Dermis microvascular lymphatic vessel endothelial cell (primary cell): Measurements from ENCODE around the gene PTPRO. TPM values are rescaled to one million over a fixed set of nuclear protein-coding genes. Genes with fewer than 3 reads are reported as not detected.

Experiments
- DNase-seq, 2 donors: peaks; one replicate each; pipeline versions ENCODE4 v3.0.0 to v3.0.0-alpha.2; 2010; ENCODE audit warnings: low read depth in 2 of 2
- total RNA-seq: library from RNA; depleted of rRNA; stranded (reverse); fragments of >200 nt; gene quantifications from 2 replicates; pipeline ENCODE4 v1.2.1, GENCODE V29; 2014

PTPRO gene
- total RNA-seq, 1 donor from 2014 or later, result not detected

DNA sequence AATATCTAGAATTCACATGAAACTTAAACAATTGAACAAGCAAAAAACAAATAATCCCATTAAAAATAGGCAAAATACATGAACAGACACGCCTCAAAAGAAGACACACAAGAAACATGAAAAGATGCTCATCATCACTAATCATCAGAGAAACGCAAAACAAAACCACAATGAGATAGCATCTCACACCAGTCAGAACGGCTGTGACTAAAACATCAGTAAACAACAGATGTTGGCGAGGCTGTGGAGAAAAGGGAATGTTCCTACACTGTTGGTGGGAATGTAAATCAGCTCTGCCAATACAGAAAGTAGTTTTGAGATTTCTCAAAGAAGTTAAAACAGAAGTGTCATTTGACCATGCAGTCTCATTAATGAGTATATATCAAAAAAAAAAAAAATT, 121.3 kb downstream of the PTPRO start:
- no peak for DNase-seq

DNA sequence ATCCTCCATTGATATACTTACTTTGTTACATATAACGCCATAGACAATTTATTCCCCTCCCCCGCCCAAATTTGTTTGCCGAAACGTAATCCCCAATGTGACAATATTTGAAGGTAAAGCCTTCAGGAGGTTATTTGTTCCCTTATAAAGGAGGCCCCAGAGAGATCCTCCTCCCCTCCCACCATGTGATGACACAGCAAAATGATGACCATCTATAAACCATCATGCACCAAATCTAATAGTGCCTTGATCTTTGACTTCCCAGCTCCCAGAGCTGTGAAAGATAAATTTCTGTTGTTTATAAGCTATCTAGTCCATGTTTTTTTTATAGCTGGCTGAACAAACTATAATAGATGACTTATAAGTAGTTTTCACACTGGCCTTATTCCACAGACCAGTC, 122.2 kb downstream of the PTPRO start:
- no peak for DNase-seq

- no peak for DNase-seq
These were observed 124.5 kb downstream of the PTPRO start for GRCh38 chr12:15446807-15447206.

- no peak for DNase-seq
These were observed 131.3 kb downstream of the PTPRO start for GRCh38 chr12:15453613-15454012.

- DNase-seq, result no peak
These were observed 135.7 kb downstream of the PTPRO start for GRCh38 chr12:15458008-15458407.

GRCh38 chr12:15468911-15469310, 146.6 kb downstream of the PTPRO start:
- DNase-seq, result no peak

GRCh38 chr12:15469356-15469755, 147.0 kb downstream of the PTPRO start:
- DNase-seq, result no peak

- DNase-seq, result no peak
These were observed 149.7 kb downstream of the PTPRO start for GRCh38 chr12:15472036-15472435.

GRCh38 chr12:15474766-15475165, 152.5 kb downstream of the PTPRO start:
- no peak for DNase-seq

GRCh38 chr12:15477761-15478160, 155.5 kb downstream of the PTPRO start:
- no peak for DNase-seq

GRCh38 chr12:15481846-15482245, 159.5 kb downstream of the PTPRO start:
- DNase-seq, result no peak

- DNase-seq, result no peak
These were observed 163.2 kb downstream of the PTPRO start for GRCh38 chr12:15485466-15485865.

- no peak for DNase-seq
These were observed 164.6 kb downstream of the PTPRO start for GRCh38 chr12:15486859-15487258.

GRCh38 chr12:15488481-15488880, 166.2 kb downstream of the PTPRO start:
- no peak for DNase-seq

DNA sequence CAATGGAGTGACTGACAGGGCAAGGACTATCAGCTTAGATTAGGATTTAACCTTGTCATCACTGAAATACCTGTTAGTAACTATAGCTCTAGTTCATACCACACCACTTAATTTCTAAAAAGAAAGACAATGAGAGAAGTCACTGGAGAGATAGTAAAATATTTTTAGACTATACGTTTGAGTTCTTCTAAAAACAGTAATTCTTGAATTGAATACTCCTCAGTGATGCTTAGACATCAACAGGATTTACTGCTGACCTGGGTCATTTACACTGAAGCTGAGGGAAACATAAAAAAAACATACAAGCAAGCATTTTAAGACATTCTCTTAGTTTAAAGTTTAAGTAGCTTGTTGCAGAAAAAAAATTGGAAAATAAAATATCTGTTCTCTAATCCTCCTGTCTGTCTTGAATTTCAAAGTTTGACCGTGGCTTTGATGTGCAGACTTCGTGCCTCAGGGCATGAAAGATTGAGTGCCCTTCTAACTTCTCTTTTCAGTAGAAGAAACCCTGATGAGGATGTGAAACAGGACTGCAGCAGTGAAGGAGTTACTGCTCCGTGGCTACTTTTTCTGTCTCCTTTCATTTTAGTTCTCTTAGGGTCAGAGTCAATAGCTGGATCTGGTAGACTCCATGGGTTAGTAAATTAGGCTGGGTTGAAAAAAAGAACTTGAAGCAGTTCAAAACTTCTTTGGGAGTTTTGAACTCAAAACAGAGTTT, 172.2 kb downstream of the PTPRO start:
- no peak for DNase-seq

GRCh38 chr12:15495746-15496145, 173.4 kb downstream of the PTPRO start:
- DNase-seq, result no peak

- DNase-seq, result no peak
These were observed 174.4 kb downstream of the PTPRO start for GRCh38 chr12:15496738-15497137.

- DNase-seq, result no peak
These were observed 175.5 kb downstream of the PTPRO start for GRCh38 chr12:15497671-15498292.

DNA sequence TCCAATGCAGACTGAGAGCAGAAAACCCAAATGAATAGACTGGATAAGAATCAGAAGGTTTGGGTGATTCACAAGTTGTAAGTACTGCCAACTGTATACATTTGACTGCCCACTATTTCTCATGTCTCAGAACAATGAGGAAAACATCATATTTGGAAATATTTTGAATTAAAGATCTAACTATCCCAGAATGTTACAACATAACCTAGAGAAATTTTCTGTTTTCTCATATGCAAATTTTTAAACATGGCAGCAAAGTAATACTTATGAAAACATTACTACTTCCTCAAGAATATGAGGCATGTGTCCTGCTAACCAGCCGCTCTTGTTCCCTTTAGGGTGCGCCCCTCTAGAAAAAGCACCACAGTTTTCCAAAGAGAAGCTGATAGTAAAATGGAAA, 179.9 kb downstream of the PTPRO start:
- no peak for DNase-seq

GRCh38 chr12:15505616-15506015, 183.3 kb downstream of the PTPRO start:
- DNase-seq, result no peak

- no peak for DNase-seq
These were observed 192.7 kb downstream of the PTPRO start for GRCh38 chr12:15515010-15515409.

- no peak for DNase-seq
These were observed 197.8 kb downstream of the PTPRO start for GRCh38 chr12:15520083-15520482.

DNA sequence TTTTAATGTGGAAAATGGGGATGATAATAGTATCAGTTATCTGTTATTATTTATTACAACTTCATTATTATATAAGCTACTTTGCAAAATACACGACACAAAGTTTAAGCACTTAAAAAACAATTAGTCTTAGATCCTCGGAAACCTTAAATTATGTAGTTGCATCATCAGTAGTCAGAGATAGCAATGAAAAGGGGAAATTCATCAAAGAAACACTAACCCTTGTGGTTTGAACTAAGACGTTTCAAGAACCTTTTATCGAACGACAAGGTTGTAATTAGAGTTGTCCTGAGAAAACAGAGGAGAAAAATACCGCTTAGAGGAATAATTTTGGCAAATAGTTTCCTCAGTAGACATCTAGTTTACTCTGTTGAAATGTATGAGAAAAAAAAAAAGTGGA, 198.5 kb downstream of the PTPRO start:
- DNase-seq, result no peak
